K562 (cell line): ENCODE results near the gene SRRM4. TPM values are rescaled to one million over a fixed set of nuclear protein-coding genes. Genes with fewer than 3 reads are reported as not detected.

Experiments
- ATAC-seq: fragments of 200-7000 bp; cut with Tn5 transposase; 3 replicates; pipeline ENCODE4 v1.9.1; 2020; ENCODE audit warnings: moderate library complexity
- BruUV-seq: library from RNA; stranded (reverse); fragments of 400-500 nt; replicated peaks from 2 replicates; lab custom pipeline; 2021; lab: Mats Ljungman, UMichigan
- CTCF ChIA-PET: fragments of 300-600 bp; formaldehyde crosslinking; extraction: SDS; loops from one replicate; lab custom pipeline; 2021; ENCODE audit warnings: low intra/inter-chr PET ratio; lab: Yijun Ruan, JAX
- POLR2A ChIA-PET: fragments of 300-600, 350-650 bp; sonication (Branson Sonifier 250); formaldehyde crosslinking; extraction: SDS; loops from one replicate; lab custom pipeline; 2021; ENCODE audit warnings: antibody characterized with exemption, inconsistent platforms; lab: Yijun Ruan, JAX
- DNase-seq, 4 experiments: peaks; one replicate each; pipeline versions ENCODE4 v3.0.0 to v3.0.0-alpha.2; 2011 to 2018; ENCODE audit warnings: low spot score in 3 of 4, mixed read lengths in 3 of 4; ENCODE audit errors: extremely low read depth in 1 of 4
- FAIRE-seq: peaks from 2 replicates; lab custom pipeline; 2011; peaks lifted over from hg19 to GRCh38; lab: Jason Lieb, UNC
- H2AFZ ChIP-seq: 2 replicates; pipeline ENCODE4 v1.6.0; 2011; ENCODE audit warnings: low read depth, low read length, control low read depth, inconsistent platforms
- H3K27ac ChIP-seq: fragments of 200-600 bp; 3 replicates; pipeline ENCODE4 v1.8.0; 2011; ENCODE audit warnings: low read depth, mild to moderate bottlenecking, control low read depth, inconsistent platforms, low read length, moderate library complexity, mixed read lengths; ENCODE audit errors: extremely low read depth
- H3K27me3 ChIP-seq, 2 experiments: fragments of 300-600 bp in 1 of 2; 2 replicates in 1 of 2; 3 replicates in 1 of 2; pipeline versions ENCODE4 v1.6.0 to v1.8.0; 2011; ENCODE audit warnings: inconsistent platforms in 2 of 2, low read length in 2 of 2, mild to moderate bottlenecking in 1 of 2, mixed read lengths in 1 of 2, moderate library complexity in 1 of 2; ENCODE audit not compliant: control insufficient read depth in 2 of 2, insufficient read depth in 2 of 2
- H3K36me3 ChIP-seq: fragments of 300-600 bp; 3 replicates; pipeline ENCODE4 v1.8.0; 2011; ENCODE audit warnings: mild to moderate bottlenecking, low read length, inconsistent platforms; ENCODE audit not compliant: control insufficient read depth, insufficient read depth
- H3K4me1 ChIP-seq, 2 experiments: fragments of 200-600 bp in 1 of 2; replicated peaks in 1 of 2; 2 replicates in 1 of 2; 3 replicates in 1 of 2; pipeline versions ENCODE4 v1.5.1 to v1.8.0; 2011; ENCODE audit warnings: inconsistent platforms in 2 of 2, low read length in 2 of 2, mild to moderate bottlenecking in 1 of 2, mixed read lengths in 1 of 2, moderate library complexity in 1 of 2; ENCODE audit not compliant: control insufficient read depth in 2 of 2, insufficient read depth in 2 of 2
- H3K4me2 ChIP-seq: 2 replicates; pipeline ENCODE4 v1.6.1; 2011; ENCODE audit warnings: low read length, control low read depth, inconsistent platforms, mixed read lengths; ENCODE audit not compliant: insufficient read depth
- H3K4me3 ChIP-seq: fragments of 200-600 bp; sonication (generic), shearing (Covaris generic); 2 replicates; pipeline ENCODE4 v1.5.1; 2016; ENCODE audit warnings: control low read depth, inconsistent platforms
- H3K79me2 ChIP-seq: fragments of 200-600 bp; 3 replicates; pipeline ENCODE4 v1.8.0; 2011; ENCODE audit warnings: low read length, inconsistent platforms; ENCODE audit not compliant: control insufficient read depth, insufficient read depth
- H3K9ac ChIP-seq, 2 experiments: 2 replicates each; pipeline versions ENCODE4 v1.6.0 to v1.6.1; 2011; ENCODE audit warnings: low read depth in 2 of 2, low read length in 2 of 2, control low read depth in 1 of 2, inconsistent platforms in 1 of 2, mild to moderate bottlenecking in 1 of 2, mixed read lengths in 1 of 2; ENCODE audit not compliant: insufficient read depth in 1 of 2
- H3K9me1 ChIP-seq: one replicate; pipeline ENCODE4 v1.6.0; 2011; ENCODE audit warnings: inconsistent platforms, mild to moderate bottlenecking, low read length, moderate library complexity; ENCODE audit not compliant: control insufficient read depth, insufficient read depth
- H3K9me3 ChIP-seq: replicated peaks from 2 replicates; pipeline ENCODE4 v1.5.1; 2011; ENCODE audit warnings: low read depth, low read length, inconsistent platforms; ENCODE audit not compliant: control insufficient read depth, insufficient read depth
- H4K20me1 ChIP-seq: replicated peaks from 2 replicates; pipeline ENCODE4 v1.6.1; 2011; ENCODE audit warnings: low read length, inconsistent platforms, mixed read lengths; ENCODE audit not compliant: control insufficient read depth, insufficient read depth
- BMI1 ChIP-seq: fragments of 150-350 bp; IDR thresholded peaks from 2 replicates; pipeline ENCODE4 v1.6.1; 2014; ENCODE audit warnings: low read length
- CBX3 ChIP-seq, 2 experiments: IDR thresholded peaks; 1 replicate in 1 of 2; 2 replicates in 1 of 2; pipeline ENCODE4 v1.6.1; 2012; ENCODE audit warnings: inconsistent platforms in 2 of 2, low read length in 2 of 2, borderline replicate concordance in 1 of 2, control low read depth in 1 of 2
- CEBPG ChIP-seq, 3 experiments: fragments of 200-800 bp in 1 of 3; sonication (Bioruptor generic) in 1 of 3; sonication (generic) in 1 of 3; formaldehyde crosslinking in 1 of 3; IDR thresholded peaks in 2 of 3; conservative IDR thresholded peaks in 1 of 3; 2 replicates each; pipeline versions ENCODE4 v1.6.1 to v1.8.0; 2016 to 2022; ENCODE audit warnings: missing compliant biosample characterization in 2 of 3, missing genetic modification characterization in 2 of 3, mild to moderate bottlenecking in 1 of 3, missing genetic modification reagents in 1 of 3
- ELK3 ChIP-seq: fragments of 450-650 bp; formaldehyde crosslinking; IDR thresholded peaks from 2 replicates; pipeline ENCODE4 v1.4.0; 2020; ENCODE audit warnings: mild to moderate bottlenecking
- ETV1 ChIP-seq: fragments of 450-650 bp; conservative IDR thresholded peaks from 2 replicates; pipeline ENCODE4 v1.6.1; 2016; ENCODE audit warnings: missing genetic modification characterization, control low read depth, low read depth, missing compliant biosample characterization
- HNRNPL ChIP-seq: fragments of 200-400 bp; formaldehyde crosslinking; IDR thresholded peaks from 2 replicates; pipeline ENCODE4 v1.6.1; 2017; ENCODE audit warnings: low read depth, mild to moderate bottlenecking, low read length
- MAZ ChIP-seq, 2 experiments: fragments of 450-650 bp in 1 of 2; sonication (generic) in 1 of 2; formaldehyde crosslinking; IDR thresholded peaks in 1 of 2; conservative IDR thresholded peaks in 1 of 2; 2 replicates each; pipeline versions ENCODE4 v1.4.0 to v1.5.0; 2020; ENCODE audit warnings: mild to moderate bottlenecking in 1 of 2, missing genetic modification reagents in 1 of 2
- MTA1 ChIP-seq: fragments of 450-650 bp; IDR thresholded peaks from 2 replicates; pipeline ENCODE4 v1.6.1; 2017; ENCODE audit warnings: borderline replicate concordance
- MTA2 ChIP-seq: fragments of 450-650 bp; IDR thresholded peaks from 2 replicates; pipeline ENCODE4 v1.6.1; 2016; ENCODE audit warnings: low read depth
- TBL1XR1 ChIP-seq, 2 experiments: IDR thresholded peaks; 2 replicates each; pipeline ENCODE4 v1.6.1; 2012; ENCODE audit warnings: improper control_type of control experiment in 2 of 2, low read length in 2 of 2, mild to moderate bottlenecking in 1 of 2
- ZNF146 ChIP-seq: IDR thresholded peaks from one replicate; pipeline ENCODE4 v1.6.1; 2018; ENCODE audit warnings: missing compliant biosample characterization; ENCODE audit not compliant: unreplicated experiment
- ZNF395 ChIP-seq: fragments of 200-800 bp; sonication (Bioruptor generic); IDR thresholded peaks from 2 replicates; pipeline ENCODE4 v1.6.1; 2017; ENCODE audit warnings: missing genetic modification characterization, missing compliant biosample characterization
- WGBS: fragments of 100-300 bp; shearing (Covaris generic); methylation state at CpG from one replicate; pipeline ENCODE4 v1.1.6; 2016; ENCODE audit warnings: low coverage, mixed read lengths; ENCODE audit not compliant: insufficient coverage; ENCODE audit errors: missing lambda C conversion rate; 5-methylcytosine and 5-hydroxymethylcytosine counted together
- in situ Hi-C: fragments of 300-500 bp; cut with MboI; formaldehyde crosslinking; loops from 4 replicates; pipeline ENCODE4 v1.15.0; 2018; ENCODE audit warnings: inconsistent platforms, mixed read lengths
- intact Hi-C: fragments of 100-400 bp; cut with micrococcal nuclease; formaldehyde crosslinking; loops from 2 replicates; pipeline ENCODE4 v1.14.2; 2022
- polyA plus RNA-seq, 8 experiments: library from polyadenylated mRNA; depleted of rRNA in 4 of 8; stranded (reverse) in 5 of 8; unstranded in 3 of 8; fragments of >200 nt; fragmentation: Nextera tagmentation in 2 of 8; fragmentation: Illumina TruSeq in 1 of 8; extraction: Ambion mirVana in 2 of 8; extraction: Trizol in 1 of 8; gene quantifications; 2 replicates each; pipeline versions ENCODE4 v1.2.1 to v1.2.3, GENCODE V29; 2011 to 2014; ENCODE audit warnings: inconsistent platforms in 1 of 8, missing spikeins in 1 of 8
- total RNA-seq, 7 experiments: library from RNA; depleted of rRNA in 6 of 7; stranded (reverse); fragments of >200 nt in 6 of 7; fragmentation: Illumina TruSeq in 2 of 7; extraction: Trizol in 2 of 7; gene quantifications; 2 replicates each; pipeline versions ENCODE4 v1.2.1 to v1.2.3, GENCODE V29; 2011 to 2021; ENCODE audit warnings: low replicate concordance in 1 of 7

Gene SRRM4
- total and polyA plus RNA-seq, 9 of the 15 experiments (the other 6 are each of a cell fraction or from before 2014, with no cell fraction given), result not detected

- 7% methylated on average over 6 of the region's 6 CpGs for WGBS
- POLR2A ChIA-PET, result no interaction called here
These were observed 176.2 kb downstream of the SRRM4 start for GRCh38 chr12:119157528-119157927.

More at GRCh38 chr12:119157528-119157927, 176.2 kb downstream of the SRRM4 start:
- no peak for TF ChIP-seq ETV1
- no peak for TF ChIP-seq CEBPG (CRISPR knock-in tag; IDR thresholded peaks at IDR 0.05)
- no peak for TF ChIP-seq CEBPG (tag; conservative IDR thresholded peaks at IDR 0.05 in 1 of 2, IDR thresholded peaks at IDR 0.05 in 1 of 2)
- no peak for TF ChIP-seq BMI1
- TF ChIP-seq MAZ (CRISPR knock-in tag; conservative IDR thresholded peaks at IDR 0.05 in 1 of 2, IDR thresholded peaks at IDR 0.05 in 1 of 2), result no peak
- no peak for TF ChIP-seq HNRNPL
- no peak for TF ChIP-seq ELK3
- no peak for TF ChIP-seq MTA1
- no peak for TF ChIP-seq ZNF395 (CRISPR knock-in tag)
- no peak for TF ChIP-seq MTA2
- TF ChIP-seq TBL1XR1 (IDR thresholded peaks at IDR 0.05; ENCODE audit: low read length in 2 of 2), result no peak
- no peak for TF ChIP-seq CBX3 (IDR thresholded peaks at IDR 0.05; ENCODE audit: borderline replicate concordance in 1 of 2, low read length in 2 of 2)
- TF ChIP-seq ZNF146 (CRISPR knock-in tag), result no peak
- no peak for ATAC-seq
- Histone ChIP-seq H3K4me1 (peaks cover 7 to 26% of the 10 kb centered on the region in 2 experiments; a peak in 4 of 5 replicates), H2AFZ (no peak overlapping the region), H3K27ac (no peak overlapping the region), H3K27me3 (peaks cover 0 to 2% of the 10 kb centered on the region in 2 experiments; a peak in 1 of 5 replicates), H3K36me3 (no peaks in the 10 kb centered on the region), H3K4me2 (no peak overlapping the region), H3K9me1 (no peaks in the 10 kb centered on the region), H3K9ac (no peak overlapping the region), H4K20me1 (no peaks in the 10 kb centered on the region), H3K79me2 (no peaks in the 10 kb centered on the region), H3K9me3 (no peaks in the 10 kb centered on the region), H3K4me3 (no peak overlapping the region)
- CTCF ChIA-PET, result no interaction called here
- in situ Hi-C loops (no loop called here), intact Hi-C loops (no loop called here)
- no TSS peak for BruUV-seq
- no peak for DNase-seq
- FAIRE-seq, result no peak
